Measurements from ENCODE around the gene PSTPIP1. TPM values are rescaled to one million over a fixed set of nuclear protein-coding genes. Genes with fewer than 3 reads are reported as not detected.
A peak's percentile ranks its signal among the peaks of the same experiment; 100 is the strongest.

The PSTPIP1 gene
- total and polyA plus RNA-seq, 10 donors: 31.1 to 150 (median 84.0) TPM

- Histone ChIP-seq H3K4me3 (no peak overlapping the region), H3K27me3 (replicated peaks in 1 of 7) (no peaks in the 10 kb centered on the region), H3K4me1 (peaks cover 14 to 82% (median 61%) of the 10 kb centered on the region in 6 donors), H3K36me3 (peaks cover 0 to 94% (median 13%) of the 10 kb centered on the region in 6 donors), H3K27ac (peak overlapping the region in 4 of 8 donors; percentile 7 to 89 (median 62)), H3K9me3 (no peaks in the 10 kb centered on the region)
- TF ChIP-seq POLR2AphosphoS5 (IDR thresholded peaks at IDR 0.05) (no peak), POLR2A (IDR thresholded peaks at IDR 0.05) (no peak), CTCF (IDR thresholded peaks at IDR 0.05 in 8 of 11, conservative IDR thresholded peaks at IDR 0.05 in 3 of 11) (no peak)
- WGBS, 5 donors: 62 to 79% (median 70%) methylated on average over 13 to 20 of the region's 20 CpGs
- intact Hi-C loops (cut with DNase I; ENCODE audit: low total_unique reads): loop anchor here (10.0 kb wide), 3 partner anchors 49 to 521 kb away; no protein-coding TSS in a partner anchor
- DNase-seq: peak; percentile 71
Observed at GRCh38 chr15:77023576-77024272, 28.8 kb downstream of the PSTPIP1 start.

- Histone ChIP-seq H3K9me3 (no peaks in the 10 kb centered on the region), H3K4me1 (peaks cover 13 to 82% (median 55%) of the 10 kb centered on the region in 6 donors), H3K27me3 (replicated peaks in 1 of 7) (no peaks in the 10 kb centered on the region), H3K27ac (peak overlapping the region in 3 of 8 donors; percentile 40 to 89 (median 85)), H3K36me3 (peaks cover 0 to 94% (median 17%) of the 10 kb centered on the region in 6 donors), H3K4me3 (no peak overlapping the region)
- 44 to 65% (median 55%) methylated on average over 15 to 17 of the region's 17 CpGs for WGBS, 5 donors
- DNase-seq: peak; percentile 90
- TF ChIP-seq POLR2AphosphoS5 (IDR thresholded peaks at IDR 0.05): peak; percentile 39 to 66 (median 49)
- peak; percentile 82 to 97 (median 94) for TF ChIP-seq CTCF (IDR thresholded peaks at IDR 0.05 in 8 of 11, conservative IDR thresholded peaks at IDR 0.05 in 3 of 11)
- TF ChIP-seq POLR2A (IDR thresholded peaks at IDR 0.05): no peak
- intact Hi-C loops (cut with DNase I; ENCODE audit: low total_unique reads): loop anchor here (10.0 kb wide), 3 partner anchors 50 to 520 kb away; no protein-coding TSS in a partner anchor
Observed at GRCh38 chr15:77024273-77025082, 29.6 kb downstream of the PSTPIP1 start.

DNA sequence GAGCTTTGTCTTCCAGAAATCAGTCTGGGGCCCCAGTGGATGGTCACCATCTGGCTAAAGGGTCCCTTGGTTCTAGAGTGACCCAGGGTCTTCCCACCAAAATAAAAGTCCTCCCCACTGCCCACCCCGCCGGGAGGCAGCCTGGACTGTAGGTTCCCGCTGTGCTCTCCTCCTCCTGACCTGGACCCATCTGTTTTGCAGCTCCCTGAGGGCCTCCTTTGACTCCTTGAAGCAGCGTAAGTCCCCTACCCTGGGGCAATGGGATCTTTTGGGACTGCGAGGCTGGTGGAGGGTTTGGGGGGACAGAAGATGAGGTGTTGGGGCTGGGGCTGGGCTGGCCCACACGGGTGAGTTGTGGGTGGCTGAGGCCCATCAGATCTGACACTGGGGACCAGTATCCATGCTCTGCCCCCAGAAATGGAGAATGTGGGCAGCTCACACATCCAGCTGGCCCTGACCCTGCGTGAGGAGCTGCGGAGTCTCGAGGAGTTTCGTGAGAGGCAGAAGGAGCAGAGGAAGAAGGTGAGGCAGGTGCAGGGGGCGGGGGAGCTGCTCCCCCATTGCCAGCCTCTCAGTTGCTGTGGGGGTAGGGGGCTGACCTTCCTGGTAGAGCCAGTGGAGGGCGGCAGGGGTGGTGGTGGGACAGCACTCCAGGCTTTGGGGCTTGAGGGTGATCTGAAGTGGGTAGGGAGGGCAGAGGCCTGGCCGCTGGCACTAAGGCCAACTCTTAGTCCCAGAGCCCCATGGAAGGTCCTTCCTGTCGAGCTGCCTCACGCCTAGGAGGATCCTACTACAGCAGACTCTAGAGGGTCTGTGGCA lies 30.4 kb downstream of the PSTPIP1 start:
- Histone ChIP-seq H3K27me3 (replicated peaks in 1 of 7) (no peaks in the 10 kb centered on the region), H3K9me3 (no peaks in the 10 kb centered on the region), H3K36me3 (peaks cover 0 to 94% (median 24%) of the 10 kb centered on the region in 6 donors), H3K4me3 (no peak overlapping the region), H3K27ac (peak overlapping the region in 2 of 8 donors; percentile 31 to 66), H3K4me1 (peaks cover 13 to 82% (median 53%) of the 10 kb centered on the region in 6 donors)
- intact Hi-C loops (cut with DNase I; ENCODE audit: low total_unique reads): loop anchor here (10.0 kb wide), 3 partner anchors 50 to 520 kb away; no protein-coding TSS in a partner anchor
- WGBS, 5 donors: 91 to 96% (median 93%) methylated on average over 13 to 15 of the region's 15 CpGs
- peak; percentile 67 for DNase-seq
- TF ChIP-seq CTCF (IDR thresholded peaks at IDR 0.05 in 8 of 11, conservative IDR thresholded peaks at IDR 0.05 in 3 of 11): no peak
- TF ChIP-seq POLR2A (IDR thresholded peaks at IDR 0.05): no peak
- TF ChIP-seq POLR2AphosphoS5 (IDR thresholded peaks at IDR 0.05): no peak

Data from spleen (tissue), 11 donors.